Endothelial cell of umbilical vein (primary cell): Measurements from ENCODE around the gene TRRAP.

Experiments
- EZH2 ChIP-seq: IDR thresholded peaks from 2 replicates; pipeline ENCODE4 v1.6.1; 2012; ENCODE audit warnings: borderline replicate concordance, low read depth, mild to moderate bottlenecking, moderate library complexity, low read length, inconsistent platforms; ENCODE audit not compliant: severe bottlenecking
- FOS ChIP-seq: IDR thresholded peaks from 2 replicates; pipeline ENCODE4 v1.6.1; 2011; ENCODE audit warnings: mild to moderate bottlenecking, low read length, moderate library complexity, borderline replicate concordance; ENCODE audit not compliant: insufficient read depth
- GATA2 ChIP-seq: IDR thresholded peaks from 2 replicates; pipeline ENCODE4 v1.7.0; 2011; ENCODE audit warnings: low read depth, mild to moderate bottlenecking, moderate library complexity, mixed read lengths, low read length; ENCODE audit not compliant: insufficient read length, insufficient read depth
- JUN ChIP-seq: IDR thresholded peaks from 2 replicates; pipeline ENCODE4 v1.6.1; 2011; ENCODE audit warnings: borderline replicate concordance, low read depth; ENCODE audit not compliant: insufficient read length, insufficient read depth
- MYC ChIP-seq: IDR thresholded peaks from one replicate; pipeline ENCODE4 v1.6.1; 2011; ENCODE audit warnings: mild to moderate bottlenecking, low read depth, low read length
- POLR2A ChIP-seq: IDR thresholded peaks from 2 replicates; pipeline ENCODE4 v1.6.1; 2012; ENCODE audit warnings: low read depth, mild to moderate bottlenecking, control low read depth, low read length
- POLR2AphosphoS5 ChIP-seq: IDR thresholded peaks from 2 replicates; pipeline ENCODE4 v1.6.1; 2012; ENCODE audit warnings: low read depth, mild to moderate bottlenecking, control low read depth, low read length, moderate library complexity; ENCODE audit not compliant: insufficient read depth
- TF ChIP-seq, protein P1 (sequence below), 2 donors: IDR thresholded peaks; 1 replicate in 1 of 2; 2 replicates in 1 of 2; pipeline ENCODE4 v1.5.1; 2011; ENCODE audit warnings: low read length in 2 of 2, mild to moderate bottlenecking in 2 of 2, moderate library complexity in 2 of 2, control low read depth in 1 of 2, inconsistent platforms in 1 of 2, low read depth in 1 of 2; ENCODE audit not compliant: insufficient read depth in 1 of 2; ENCODE audit errors: extremely low read depth in 1 of 2
- TF ChIP-seq, protein P2 (sequence below): IDR thresholded peaks from 2 replicates; pipeline ENCODE4 v1.6.1; 2011; ENCODE audit not compliant: insufficient read depth, insufficient read length

DNA sequence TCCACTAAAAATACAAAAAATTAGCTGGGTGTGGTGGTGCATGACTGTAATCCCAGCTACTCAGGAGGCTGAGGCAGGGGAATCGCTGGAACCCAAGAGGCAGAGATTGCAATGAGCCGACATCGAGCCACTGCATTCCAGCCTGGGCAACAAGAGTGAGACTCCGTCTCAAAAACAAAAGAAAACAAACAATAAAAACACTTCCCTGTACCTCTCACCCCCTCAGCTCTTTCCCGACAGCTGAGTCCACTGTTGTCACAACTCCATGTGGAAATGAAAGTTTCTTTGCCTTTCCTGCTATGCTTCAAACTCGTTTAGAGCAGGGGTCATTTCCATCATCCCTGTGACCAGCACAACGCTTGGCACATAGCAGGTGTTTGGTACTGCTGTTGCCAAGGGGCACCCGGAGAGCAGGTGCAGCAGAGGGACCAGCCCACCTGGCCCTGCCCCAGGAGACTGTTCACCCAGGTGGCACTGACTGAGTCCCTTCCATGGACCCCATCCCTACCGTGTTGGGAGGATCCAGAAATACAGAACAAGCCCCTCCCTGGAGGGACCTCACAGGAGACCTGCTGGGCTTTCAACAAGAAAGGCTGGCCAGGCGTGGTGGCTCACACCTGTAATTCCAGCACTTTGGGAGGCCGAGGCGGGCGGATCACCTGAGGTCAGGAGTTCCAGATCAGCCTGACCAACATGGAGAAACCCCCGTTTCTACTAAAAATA, 13.4 kb upstream of the TRRAP start:
- TF ChIP-seq, protein P1, sequence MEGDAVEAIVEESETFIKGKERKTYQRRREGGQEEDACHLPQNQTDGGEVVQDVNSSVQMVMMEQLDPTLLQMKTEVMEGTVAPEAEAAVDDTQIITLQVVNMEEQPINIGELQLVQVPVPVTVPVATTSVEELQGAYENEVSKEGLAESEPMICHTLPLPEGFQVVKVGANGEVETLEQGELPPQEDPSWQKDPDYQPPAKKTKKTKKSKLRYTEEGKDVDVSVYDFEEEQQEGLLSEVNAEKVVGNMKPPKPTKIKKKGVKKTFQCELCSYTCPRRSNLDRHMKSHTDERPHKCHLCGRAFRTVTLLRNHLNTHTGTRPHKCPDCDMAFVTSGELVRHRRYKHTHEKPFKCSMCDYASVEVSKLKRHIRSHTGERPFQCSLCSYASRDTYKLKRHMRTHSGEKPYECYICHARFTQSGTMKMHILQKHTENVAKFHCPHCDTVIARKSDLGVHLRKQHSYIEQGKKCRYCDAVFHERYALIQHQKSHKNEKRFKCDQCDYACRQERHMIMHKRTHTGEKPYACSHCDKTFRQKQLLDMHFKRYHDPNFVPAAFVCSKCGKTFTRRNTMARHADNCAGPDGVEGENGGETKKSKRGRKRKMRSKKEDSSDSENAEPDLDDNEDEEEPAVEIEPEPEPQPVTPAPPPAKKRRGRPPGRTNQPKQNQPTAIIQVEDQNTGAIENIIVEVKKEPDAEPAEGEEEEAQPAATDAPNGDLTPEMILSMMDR (IDR thresholded peaks at IDR 0.05; ENCODE audit: extremely low read depth in 1 of 2, insufficient read depth in 1 of 2, low read depth in 1 of 2, low read length in 2 of 2): no peak
- no peak for TF ChIP-seq POLR2AphosphoS5
- TF ChIP-seq POLR2A: no peak
- no peak for TF ChIP-seq JUN
- TF ChIP-seq, protein P2, sequence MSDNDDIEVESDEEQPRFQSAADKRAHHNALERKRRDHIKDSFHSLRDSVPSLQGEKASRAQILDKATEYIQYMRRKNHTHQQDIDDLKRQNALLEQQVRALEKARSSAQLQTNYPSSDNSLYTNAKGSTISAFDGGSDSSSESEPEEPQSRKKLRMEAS: no peak
- TF ChIP-seq GATA2: no peak
- no peak for TF ChIP-seq MYC
- no peak for TF ChIP-seq FOS
- TF ChIP-seq EZH2: no peak
